Omental fat pad (tissue), 4 donors: Measurements from ENCODE around the gene CCNB2. TPM values are rescaled to one million over a fixed set of nuclear protein-coding genes. Genes with fewer than 3 reads are reported as not detected.
A peak's percentile ranks its signal among the peaks of the same experiment; 100 is the strongest.
"Not testable (repeated sequence)": the region's sequence is repeated elsewhere in the genome, so short reads cannot be mapped to it uniquely, and the experiment has no call there.

Experiments used
- ATAC-seq: fragments of 150-250 bp; one replicate; pipeline ENCODE4 v1.9.1; 2016; ENCODE audit warnings: mild to moderate bottlenecking, moderate library complexity; ENCODE audit not compliant: low FRiP score
- DNase-seq: peaks from one replicate; pipeline ENCODE4 v3.0.0-alpha.2; 2019; ENCODE audit warnings: low spot score
- CTCF ChIP-seq, 3 donors: fragments of 450-650 bp; IDR thresholded peaks; one replicate each; pipeline ENCODE4 v1.5.1; 2016 to 2017; ENCODE audit warnings: antibody characterized with exemption in 3 of 3, mild to moderate bottlenecking in 3 of 3, moderate library complexity in 2 of 3
- total RNA-seq, 4 donors: library from RNA; depleted of rRNA; stranded (reverse); fragments of >200 nt; gene quantifications; one replicate each; pipeline ENCODE4 v1.1.0, GENCODE V29; 2016

CCNB2 gene
- total RNA-seq, 4 donors from 2014 or later, result 1.0 to 5.8 (median 1.1) TPM

- DNase-seq (no peak), ATAC-seq (no peak)
- TF ChIP-seq CTCF (IDR thresholded peaks at IDR 0.05), result no peak
Observed at GRCh38 chr15:59131969-59132562, 27.1 kb downstream of the CCNB2 start.

- ATAC-seq (no peak), DNase-seq (no peak)
- no peak for TF ChIP-seq CTCF (IDR thresholded peaks at IDR 0.05)
Observed at GRCh38 chr15:59133929-59134427, 29.0 kb downstream of the CCNB2 start.

GRCh38 chr15:59137566-59137965 lies 32.6 kb downstream of the CCNB2 start:
- no peak for TF ChIP-seq CTCF (IDR thresholded peaks at IDR 0.05)
- no peak for ATAC-seq
- DNase-seq, result no peak

- DNase-seq, result no peak
- ATAC-seq, result no peak
- TF ChIP-seq CTCF (IDR thresholded peaks at IDR 0.05), result no peak
Observed at GRCh38 chr15:59138243-59138642, 33.3 kb downstream of the CCNB2 start.

- DNase-seq, result no peak
- ATAC-seq, result peak; percentile 29
- TF ChIP-seq CTCF (IDR thresholded peaks at IDR 0.05), result no peak
Observed at GRCh38 chr15:59140422-59141226, 35.7 kb downstream of the CCNB2 start.

- TF ChIP-seq CTCF (IDR thresholded peaks at IDR 0.05), result no peak
- ATAC-seq, result no peak
- no peak for DNase-seq
Observed at GRCh38 chr15:59143281-59143680, 38.3 kb downstream of the CCNB2 start.

GRCh38 chr15:59144594-59144993 lies 39.6 kb downstream of the CCNB2 start:
- not testable (repeated sequence) for ATAC-seq, DNase-seq
